ENCODE results near the gene GOLPH3.

The GOLPH3 gene

GRCh38 chr5:32160228-32160627 is 13.9 kb downstream of the GOLPH3 start:
- Histone ChIP-seq H3K9me3 (ENCODE audit: severe bottlenecking) (no peaks in the 10 kb centered on the region), H3K4me1 (ENCODE audit: insufficient read depth, poor library complexity, severe bottlenecking) (no peaks in the 10 kb centered on the region), H3K36me3 (ENCODE audit: low read depth) (peaks cover 33% of the 10 kb centered on the region), H3K27me3 (ENCODE audit: insufficient read depth, poor library complexity, severe bottlenecking) (no peaks in the 10 kb centered on the region), H3K27ac (ENCODE audit: poor library complexity, severe bottlenecking) (no peak overlapping the region), H3K4me3 (ENCODE audit: severe bottlenecking) (no peak overlapping the region)
- DNase-seq (ENCODE audit: low spot score) = no peak
- ATAC-seq (ENCODE audit: low read depth) = no peak
- no peak for TF ChIP-seq CTCF (IDR thresholded peaks at IDR 0.05; ENCODE audit: poor library complexity, severe bottlenecking)

GRCh38 chr5:32159328-32160072 is 14.6 kb downstream of the GOLPH3 start:
- peaks cover 31% of the 10 kb centered on the region for H3K36me3 ChIP-seq (ENCODE audit: low read depth)
- H3K27ac ChIP-seq (ENCODE audit: poor library complexity, severe bottlenecking) = no peak overlapping the region
- no peak for TF ChIP-seq CTCF (IDR thresholded peaks at IDR 0.05; ENCODE audit: poor library complexity, severe bottlenecking)
- DNase-seq (ENCODE audit: low spot score) (no peak), ATAC-seq (ENCODE audit: low read depth) (no peak)
- no peak overlapping the region for H3K4me3 ChIP-seq (ENCODE audit: severe bottlenecking)
- no peaks in the 10 kb centered on the region for H3K9me3 ChIP-seq (ENCODE audit: severe bottlenecking)
- H3K27me3 ChIP-seq (ENCODE audit: insufficient read depth, poor library complexity, severe bottlenecking) = no peaks in the 10 kb centered on the region
- H3K4me1 ChIP-seq (ENCODE audit: insufficient read depth, poor library complexity, severe bottlenecking) = peaks cover 2% of the 10 kb centered on the region

- Histone ChIP-seq H3K27me3 (ENCODE audit: insufficient read depth, poor library complexity, severe bottlenecking) (no peaks in the 10 kb centered on the region), H3K4me1 (ENCODE audit: insufficient read depth, poor library complexity, severe bottlenecking) (peaks cover 11% of the 10 kb centered on the region), H3K36me3 (ENCODE audit: low read depth) (peaks cover 36% of the 10 kb centered on the region), H3K4me3 (ENCODE audit: severe bottlenecking) (no peak overlapping the region), H3K9me3 (ENCODE audit: severe bottlenecking) (no peaks in the 10 kb centered on the region), H3K27ac (ENCODE audit: poor library complexity, severe bottlenecking) (no peak overlapping the region)
- no peak for TF ChIP-seq CTCF (IDR thresholded peaks at IDR 0.05; ENCODE audit: poor library complexity, severe bottlenecking)
- DNase-seq (ENCODE audit: low spot score) (no peak), ATAC-seq (ENCODE audit: low read depth) (no peak; the same call in 2 of the 3 replicates)
Observed at GRCh38 chr5:32158679-32158975, 15.5 kb downstream of the GOLPH3 start.

- ATAC-seq (ENCODE audit: low read depth) (no peak), DNase-seq (ENCODE audit: low spot score) (no peak)
- H3K4me1 ChIP-seq (ENCODE audit: insufficient read depth, poor library complexity, severe bottlenecking) = peaks cover 11% of the 10 kb centered on the region
- no peak overlapping the region for H3K4me3 ChIP-seq (ENCODE audit: severe bottlenecking)
- TF ChIP-seq CTCF (IDR thresholded peaks at IDR 0.05; ENCODE audit: poor library complexity, severe bottlenecking) = no peak
- H3K27me3 ChIP-seq (ENCODE audit: insufficient read depth, poor library complexity, severe bottlenecking) = no peaks in the 10 kb centered on the region
- H3K9me3 ChIP-seq (ENCODE audit: severe bottlenecking) = no peaks in the 10 kb centered on the region
- H3K36me3 ChIP-seq (ENCODE audit: low read depth) = peaks cover 31% of the 10 kb centered on the region
- no peak overlapping the region for H3K27ac ChIP-seq (ENCODE audit: poor library complexity, severe bottlenecking)
Observed at GRCh38 chr5:32157078-32157477, 17.0 kb downstream of the GOLPH3 start.

- Histone ChIP-seq H3K4me3 (ENCODE audit: severe bottlenecking) (no peak overlapping the region), H3K27me3 (ENCODE audit: insufficient read depth, poor library complexity, severe bottlenecking) (no peaks in the 10 kb centered on the region), H3K27ac (ENCODE audit: poor library complexity, severe bottlenecking) (no peak overlapping the region), H3K4me1 (ENCODE audit: insufficient read depth, poor library complexity, severe bottlenecking) (peaks cover 11% of the 10 kb centered on the region), H3K9me3 (ENCODE audit: severe bottlenecking) (no peaks in the 10 kb centered on the region), H3K36me3 (ENCODE audit: low read depth) (peaks cover 31% of the 10 kb centered on the region)
- DNase-seq (ENCODE audit: low spot score) (no peak), ATAC-seq (ENCODE audit: low read depth) (no peak)
- no peak for TF ChIP-seq CTCF (IDR thresholded peaks at IDR 0.05; ENCODE audit: poor library complexity, severe bottlenecking)
Observed at GRCh38 chr5:32156635-32157034, 17.5 kb downstream of the GOLPH3 start.
